Endothelial cell (in vitro differentiated cells): Measurements from ENCODE around the gene NFKBIB. TPM values are rescaled to one million over a fixed set of nuclear protein-coding genes. Genes with fewer than 3 reads are reported as not detected.
A peak's percentile ranks its signal among the peaks of the same experiment; 100 is the strongest.

ENCODE experiments used
- DNase-seq: peaks from one replicate; pipeline ENCODE4 v3.0.0; 2021; ENCODE audit warnings: low spot score
- H3K27ac Mint-ChIP-seq: one replicate; pipeline ENCODE4 v1.8.0; 2021; ENCODE audit warnings: mixed read lengths, inconsistent platforms; ENCODE audit not compliant: unreplicated experiment
- H3K27me3 Mint-ChIP-seq: one replicate; pipeline ENCODE4 v1.8.0; 2021; ENCODE audit warnings: mild to moderate bottlenecking, moderate library complexity, mixed read lengths, inconsistent platforms; ENCODE audit not compliant: unreplicated experiment
- H3K36me3 Mint-ChIP-seq: one replicate; pipeline ENCODE4 v1.8.0; 2021; ENCODE audit warnings: mild to moderate bottlenecking, low read depth, mixed read lengths, inconsistent platforms; ENCODE audit not compliant: unreplicated experiment
- H3K4me1 Mint-ChIP-seq: one replicate; pipeline ENCODE4 v1.8.0; 2021; ENCODE audit warnings: mild to moderate bottlenecking, mixed read lengths, inconsistent platforms; ENCODE audit not compliant: unreplicated experiment
- H3K4me3 Mint-ChIP-seq: one replicate; pipeline ENCODE4 v1.8.0; 2021; ENCODE audit warnings: mild to moderate bottlenecking, mixed read lengths, inconsistent platforms; ENCODE audit not compliant: unreplicated experiment
- H3K9me3 Mint-ChIP-seq: one replicate; pipeline ENCODE4 v1.8.0; 2021; ENCODE audit warnings: mixed read lengths, inconsistent platforms; ENCODE audit not compliant: unreplicated experiment
- CTCF ChIP-seq: fragments of 200-600 bp; sonication (generic); IDR thresholded peaks from one replicate; pipeline ENCODE4 v1.5.0; 2021; ENCODE audit warnings: antibody characterized with exemption; ENCODE audit not compliant: unreplicated experiment
- total RNA-seq: library from RNA; stranded (reverse); fragmentation: NEBNext Ultra II Directional; extraction: Animal tissue kit (Norgen Biotek cat#: 25700); gene quantifications from one replicate; pipeline ENCODE4 v1.2.1, GENCODE V29; 2021; ENCODE audit not compliant: unreplicated experiment

Gene NFKBIB
- total RNA-seq, 1 donor from 2014 or later, result 16.9 TPM

GRCh38 chr19:38918526-38918925 lies 18.8 kb downstream of the NFKBIB start:
- TF ChIP-seq CTCF, result no peak
- Mint-ChIP-seq H3K4me1 (peaks cover 15% of the 10 kb centered on the region), H3K27ac (no peak overlapping the region), H3K36me3 (peaks cover 4% of the 10 kb centered on the region), H3K9me3 (no peaks in the 10 kb centered on the region), H3K27me3 (peaks cover 10% of the 10 kb centered on the region), H3K4me3 (no peak overlapping the region)
- no peak for DNase-seq

- H3K4me1 Mint-ChIP-seq, result peaks cover 12% of the 10 kb centered on the region
- no peaks in the 10 kb centered on the region for H3K9me3 Mint-ChIP-seq
- DNase-seq, result no peak
- no peak overlapping the region for H3K4me3 Mint-ChIP-seq
- no peak for TF ChIP-seq CTCF
- peaks cover 10% of the 10 kb centered on the region for H3K36me3 Mint-ChIP-seq
- no peak overlapping the region for H3K27ac Mint-ChIP-seq
- H3K27me3 Mint-ChIP-seq, result peaks cover 5% of the 10 kb centered on the region
Measured at GRCh38 chr19:38919837-38920601, 20.2 kb downstream of the NFKBIB start.

GRCh38 chr19:38920602-38921419 lies 21.0 kb downstream of the NFKBIB start:
- DNase-seq, result no peak

GRCh38 chr19:38921420-38922274 lies 21.9 kb downstream of the NFKBIB start:
- TF ChIP-seq CTCF, result no peak
- H3K9me3 Mint-ChIP-seq, result no peaks in the 10 kb centered on the region
- peaks cover 15% of the 10 kb centered on the region for H3K36me3 Mint-ChIP-seq
- DNase-seq, result no peak
- H3K27ac Mint-ChIP-seq, result no peak overlapping the region
- peak overlapping the region; percentile 78 for H3K4me3 Mint-ChIP-seq
- H3K27me3 Mint-ChIP-seq, result no peaks in the 10 kb centered on the region
- H3K4me1 Mint-ChIP-seq, result peaks cover 9% of the 10 kb centered on the region

More at GRCh38 chr19:38920602-38921419, 21.0 kb downstream of the NFKBIB start:
- Mint-ChIP-seq H3K4me3 (no peak overlapping the region), H3K9me3 (no peaks in the 10 kb centered on the region), H3K27me3 (peaks cover 5% of the 10 kb centered on the region), H3K27ac (no peak overlapping the region), H3K36me3 (peaks cover 15% of the 10 kb centered on the region), H3K4me1 (peaks cover 12% of the 10 kb centered on the region)
- TF ChIP-seq CTCF, result no peak
